Hematopoietic multipotent progenitor cell treated with erythropoietin and hydrocortisone succinate and interleukin-3 and kit ligand, for 6 days (in vitro differentiated cells): Measurements from ENCODE around the gene COX4I1.

Experiments
- DNase-seq: peaks from one replicate; pipeline ENCODE4 v3.0.0-alpha.2; 2015

Gene COX4I1

GRCh38 chr16:85844169-85844481 lies 44.6 kb downstream of the COX4I1 start:
- DNase-seq = no peak

DNA sequence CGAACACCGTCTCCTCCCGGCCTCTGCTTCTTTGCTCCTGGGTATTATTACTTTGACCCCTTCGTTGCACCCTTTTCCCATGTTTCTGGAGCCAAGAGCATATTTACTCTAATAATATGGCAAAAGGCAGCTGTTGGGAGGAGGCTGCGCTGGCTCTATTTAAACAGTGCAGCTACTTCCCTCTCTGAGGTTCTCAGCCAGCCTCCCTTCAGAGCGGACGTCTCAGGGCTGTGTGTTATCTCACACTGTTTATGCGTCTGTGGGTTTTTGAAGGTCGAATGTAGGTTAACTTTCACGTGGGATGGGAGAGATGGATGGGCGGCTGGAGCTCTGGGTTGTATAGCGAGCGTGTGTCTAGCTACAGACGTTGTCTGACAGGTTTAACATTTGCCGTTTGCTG lies 45.3 kb downstream of the COX4I1 start:
- DNase-seq = no peak

GRCh38 chr16:85845266-85845665 lies 45.8 kb downstream of the COX4I1 start:
- DNase-seq = no peak

- no peak for DNase-seq
These were observed 47.0 kb downstream of the COX4I1 start for GRCh38 chr16:85846461-85846860.

DNA sequence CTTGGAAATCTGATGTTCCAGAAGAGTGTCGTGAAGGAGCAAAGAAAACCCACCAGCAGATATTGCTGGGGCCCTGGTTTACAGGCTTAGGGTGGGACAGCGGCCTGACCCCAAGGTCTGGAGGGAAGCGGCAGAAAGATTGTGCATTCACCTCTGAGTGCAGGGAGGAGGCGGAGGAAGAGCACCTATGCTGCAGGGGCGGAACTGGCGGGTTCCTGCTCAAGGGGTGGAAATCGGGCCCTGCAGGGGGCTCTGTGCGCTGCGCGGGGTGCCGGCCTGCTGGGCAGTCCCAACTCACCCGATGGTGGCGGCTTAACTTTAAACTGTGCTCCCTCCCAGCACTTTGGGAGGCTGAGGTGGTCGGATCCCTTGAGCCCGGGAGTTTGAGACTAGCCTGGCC lies 47.5 kb downstream of the COX4I1 start:
- DNase-seq = no peak

DNA sequence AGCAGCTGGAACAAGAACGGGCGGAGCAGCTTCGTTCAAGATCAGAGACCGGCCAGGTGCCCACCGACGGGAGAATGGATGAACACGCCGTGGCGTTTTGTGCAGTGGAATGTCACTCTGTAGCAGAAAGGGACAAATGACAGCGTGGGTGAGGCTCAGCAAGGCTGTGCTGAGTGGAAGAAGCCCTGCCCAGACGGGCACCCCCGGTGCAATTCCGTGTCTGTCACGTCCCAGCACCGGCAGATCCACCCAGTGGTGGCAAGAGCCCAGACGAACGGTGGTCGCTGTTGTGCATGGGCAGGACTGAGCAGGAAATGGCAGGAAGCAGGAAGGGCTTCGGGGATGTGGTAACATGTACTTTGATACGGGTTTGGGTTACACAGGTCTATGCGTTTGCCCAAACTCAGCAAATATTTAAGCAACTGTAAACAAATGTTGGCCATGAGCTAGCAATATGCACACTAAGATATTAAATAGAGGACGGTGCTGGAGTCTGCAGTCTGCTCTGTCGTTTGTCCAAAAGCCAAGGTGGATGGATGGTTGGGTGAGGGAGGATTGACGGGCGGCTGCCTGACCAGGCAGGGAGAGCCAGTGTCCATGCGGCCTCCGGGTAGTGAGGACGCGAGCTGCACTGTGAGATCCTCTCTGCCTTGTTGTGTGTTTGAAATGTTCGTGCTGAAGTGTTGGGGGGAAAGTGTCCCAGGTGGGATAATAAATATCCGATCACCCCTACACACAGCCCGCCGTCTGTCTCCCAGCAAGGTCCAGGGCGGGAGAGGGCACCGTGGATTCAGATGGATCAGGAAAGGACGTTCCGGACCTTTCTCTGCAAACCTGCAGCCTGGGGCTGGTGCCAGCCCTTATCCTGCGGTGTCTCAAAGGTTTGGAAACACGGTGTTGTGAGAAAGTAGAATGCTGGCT lies 48.4 kb downstream of the COX4I1 start:
- no peak for DNase-seq

DNA sequence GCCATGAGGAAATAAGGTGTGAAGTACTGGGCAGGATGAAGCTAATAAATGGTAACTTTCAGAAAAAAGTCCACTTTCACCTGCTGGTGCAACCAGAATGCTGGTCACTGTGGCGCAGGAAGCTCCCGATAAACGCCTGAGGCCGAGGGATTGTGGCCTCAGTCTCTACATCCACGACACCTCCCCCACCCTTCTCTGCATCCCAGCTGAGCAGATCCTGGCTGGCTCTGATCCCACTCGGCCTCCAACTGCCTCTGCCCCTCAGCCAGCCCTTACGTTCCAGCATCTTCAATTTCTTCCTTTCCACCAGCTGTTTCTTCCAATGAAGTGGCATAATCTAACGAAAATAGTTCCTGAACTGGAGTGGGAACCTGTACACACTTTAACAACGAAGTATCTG lies 49.5 kb downstream of the COX4I1 start:
- no peak for DNase-seq

DNA sequence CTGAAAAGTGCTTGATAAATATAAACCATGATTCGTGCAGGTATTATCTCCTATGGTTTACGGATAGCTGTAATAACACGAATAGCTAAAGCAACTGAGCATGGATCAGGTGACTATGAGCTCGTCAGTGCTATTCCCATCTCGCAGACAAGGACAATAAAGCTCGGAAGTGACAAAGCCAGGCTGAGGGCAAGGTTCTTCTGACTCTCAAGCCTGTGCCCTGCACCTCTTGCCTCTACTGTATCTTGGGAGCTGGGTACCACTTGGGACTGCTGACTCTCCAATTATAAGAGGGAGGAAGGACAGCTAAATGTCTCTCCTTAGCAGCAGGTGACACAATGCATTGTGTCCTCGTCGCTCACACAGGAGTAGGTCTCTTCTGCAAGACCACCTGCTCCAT lies 49.9 kb downstream of the COX4I1 start:
- DNase-seq = no peak

GRCh38 chr16:85850344-85850880 lies 50.9 kb downstream of the COX4I1 start:
- no peak for DNase-seq

DNA sequence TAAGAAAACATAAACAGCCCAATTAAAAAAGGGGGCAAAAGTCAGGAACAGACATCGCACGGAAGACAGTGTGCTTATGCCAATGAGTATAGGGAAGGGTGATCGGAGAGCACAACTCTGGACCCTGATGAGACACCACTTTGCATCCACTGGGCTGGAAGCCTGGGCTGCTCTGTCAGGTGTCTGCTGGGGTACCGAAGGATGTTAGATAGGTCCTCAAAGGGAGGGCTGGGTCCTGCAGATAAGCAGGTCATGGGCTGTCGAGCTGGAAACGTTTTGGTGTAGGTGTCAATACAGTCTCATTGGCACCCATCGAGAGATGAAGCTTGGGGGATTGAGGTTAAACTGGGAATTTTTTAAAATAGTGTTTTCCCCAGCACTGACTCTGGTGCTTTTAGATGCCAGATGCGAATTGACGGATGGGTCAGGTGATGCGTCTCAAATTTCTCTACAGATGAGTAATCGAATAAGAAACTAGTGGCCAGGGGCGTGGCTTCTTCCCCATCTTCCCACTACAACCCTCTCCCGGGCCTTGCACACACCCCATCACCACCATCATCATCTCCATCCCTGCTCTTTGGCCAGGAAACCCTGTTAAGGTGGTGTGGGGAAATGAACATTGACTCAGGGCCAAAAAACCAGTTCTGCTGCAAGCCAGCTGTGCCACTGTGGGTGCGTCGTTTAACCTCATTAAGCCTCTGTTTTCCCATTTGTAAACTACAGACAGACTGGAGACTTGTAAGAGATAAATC lies 51.7 kb downstream of the COX4I1 start:
- DNase-seq = no peak

DNA sequence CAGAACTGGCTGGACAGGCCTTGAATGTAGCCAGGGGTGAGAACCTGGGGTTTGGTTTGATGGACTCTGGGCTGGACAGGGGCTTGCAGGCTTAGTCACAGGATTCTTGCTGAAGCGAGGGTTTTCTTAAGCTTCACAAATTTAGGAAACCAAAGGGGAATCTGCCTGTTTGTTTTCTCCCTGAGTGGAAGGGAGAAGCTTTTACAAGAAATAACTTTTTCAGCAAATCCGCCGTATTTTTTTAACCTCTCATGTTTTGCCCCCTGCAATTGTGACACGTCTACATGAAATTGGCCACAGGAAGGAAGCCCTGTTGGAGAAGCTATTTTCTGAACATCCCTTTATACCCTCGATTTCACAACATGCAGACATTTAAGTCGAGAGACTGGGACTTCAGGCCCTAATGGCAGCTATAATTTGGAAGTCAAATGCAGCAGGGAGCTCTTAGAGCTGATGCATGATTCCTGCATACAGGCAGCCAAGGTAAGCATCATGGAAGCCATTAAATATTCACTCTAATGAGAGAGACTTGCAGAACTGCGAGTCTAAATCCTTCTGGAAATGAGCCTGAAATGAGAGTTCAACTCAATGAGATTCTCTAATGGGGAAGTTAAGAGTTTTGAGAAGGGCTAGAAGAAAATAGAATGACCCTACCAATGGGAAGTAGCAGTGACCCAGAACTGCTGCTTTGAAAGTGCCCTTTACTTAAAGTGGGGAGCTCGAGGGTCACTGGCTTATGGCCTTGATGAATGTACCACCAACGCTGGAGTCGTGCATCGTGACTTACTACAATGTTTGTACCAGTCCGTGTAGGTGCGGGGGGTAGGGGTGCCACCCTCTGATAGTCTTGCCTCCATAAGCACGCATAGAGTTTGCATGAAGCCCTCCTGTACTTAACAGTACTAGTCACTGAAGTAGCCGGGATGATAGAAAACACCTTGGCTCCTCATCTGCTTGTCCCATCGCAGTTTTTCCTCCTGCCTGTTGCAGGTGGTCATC lies 54.4 kb downstream of the COX4I1 start:
- peak; percentile 9 for DNase-seq

DNA sequence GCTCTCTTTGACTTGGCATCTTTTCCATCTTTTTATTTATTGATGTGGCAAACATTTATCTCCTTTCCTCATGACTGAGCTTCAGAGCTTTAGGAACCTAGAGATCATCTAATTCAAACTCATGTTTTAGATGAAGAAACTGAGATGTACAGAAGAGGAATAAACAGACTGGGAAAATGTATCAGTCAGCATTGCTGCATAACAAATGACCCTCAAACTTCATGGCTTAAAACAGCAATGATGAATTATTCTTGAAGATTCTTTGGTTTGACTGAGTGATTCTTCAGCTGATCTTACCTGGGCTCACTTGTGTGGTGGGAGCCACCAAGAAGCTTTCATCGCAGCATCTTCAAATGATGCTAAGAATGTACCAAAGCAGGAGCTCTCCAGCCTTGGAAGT lies 55.4 kb downstream of the COX4I1 start:
- DNase-seq = no peak

DNA sequence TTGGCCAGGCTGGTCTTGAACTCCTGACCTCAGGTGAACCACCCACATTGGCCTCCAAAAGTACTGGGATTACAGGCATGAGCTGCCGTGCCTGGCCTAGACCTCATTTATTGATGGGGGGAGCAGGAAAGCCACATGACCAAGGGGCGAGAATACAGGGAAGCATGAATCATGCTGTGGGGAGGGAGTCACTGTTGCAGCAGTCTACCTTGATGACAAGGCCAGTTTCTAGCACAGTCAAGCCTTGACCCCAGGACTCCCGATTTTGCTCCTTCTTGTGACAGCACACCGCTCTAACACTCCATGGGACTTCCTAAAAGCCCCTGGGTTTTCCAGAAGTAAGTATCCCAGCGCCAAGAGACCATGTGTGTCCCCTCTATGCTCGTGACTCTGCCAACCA lies 56.6 kb downstream of the COX4I1 start:
- no peak for DNase-seq

DNA sequence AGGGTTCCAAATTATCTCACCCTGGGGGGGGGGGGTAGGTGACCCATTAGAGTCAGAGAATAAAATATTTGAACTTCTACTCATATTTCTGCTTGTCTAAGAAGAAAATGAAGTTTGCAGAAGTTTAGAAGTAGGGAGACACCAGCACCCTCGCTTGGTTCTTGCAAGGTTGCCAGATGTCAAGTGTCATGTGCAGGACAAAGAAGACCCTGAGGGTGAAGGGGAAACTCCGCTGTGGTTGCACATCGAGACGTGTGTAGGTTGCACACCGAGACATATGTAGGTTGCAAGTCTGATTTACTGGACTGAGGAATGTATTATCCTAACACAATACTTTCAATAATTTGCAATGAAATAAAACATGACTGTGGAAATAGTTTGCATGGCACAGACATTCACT lies 57.1 kb downstream of the COX4I1 start:
- no peak for DNase-seq
